ENCODE data around the gene HPS4. TPM values are rescaled to one million over a fixed set of nuclear protein-coding genes. Genes with fewer than 3 reads are reported as not detected.

HPS4 gene
- total RNA-seq, 2 experiments from 2014 or later, result 61.6 to 67.0 TPM

GRCh38 chr22:26448941-26449340 is 34.6 kb downstream of the HPS4 start:
- ATAC-seq (ENCODE audit: poor library complexity) (no peak), DNase-seq (no peak)
- no peak overlapping the region for H3K27ac Mint-ChIP-seq
- Histone ChIP-seq H3K27ac (ENCODE audit: low read depth in 1 of 2, low read length in 2 of 2) (no peak overlapping the region), H3K9me3 (ENCODE audit: control insufficient read depth in 1 of 2, insufficient read depth in 1 of 2, low read length in 2 of 2) (no peaks in the 10 kb centered on the region), H3K4me1 (ENCODE audit: insufficient read depth, low read length) (no peaks in the 10 kb centered on the region), H3K27me3 (ENCODE audit: control insufficient read depth in 1 of 2, insufficient read depth in 2 of 2, low read length in 2 of 2) (no peaks in the 10 kb centered on the region), H3K36me3 (ENCODE audit: insufficient read depth, low read length) (peaks cover 35% of the 10 kb centered on the region), H3K4me3 (ENCODE audit: low read length) (no peak overlapping the region)
- no peaks in the 10 kb centered on the region for H3K4me1 Mint-ChIP-seq (ENCODE audit: low read depth)
- no peak for TF ChIP-seq CTCF (IDR thresholded peaks at IDR 0.05)
- H3K27me3 Mint-ChIP-seq, result no peaks in the 10 kb centered on the region
- H3K4me3 Mint-ChIP-seq, result no peak overlapping the region
- no peaks in the 10 kb centered on the region for H3K9me3 Mint-ChIP-seq
- intact Hi-C loops (cut with DNase I, micrococcal nuclease), result no loop called here
- H3K36me3 Mint-ChIP-seq (ENCODE audit: low read depth), result peaks cover 43% of the 10 kb centered on the region
- ChIA-PET POLR2A (no interaction called here), CTCF (no interaction called here)

GRCh38 chr22:26448334-26448733 is 35.2 kb downstream of the HPS4 start:
- no peak overlapping the region for H3K27ac Mint-ChIP-seq
- no peak for TF ChIP-seq CTCF (IDR thresholded peaks at IDR 0.05)
- Histone ChIP-seq H3K4me1 (ENCODE audit: insufficient read depth, low read length) (no peaks in the 10 kb centered on the region), H3K36me3 (ENCODE audit: insufficient read depth, low read length) (peaks cover 29% of the 10 kb centered on the region), H3K27me3 (ENCODE audit: control insufficient read depth in 1 of 2, insufficient read depth in 2 of 2, low read length in 2 of 2) (no peaks in the 10 kb centered on the region), H3K4me3 (ENCODE audit: low read length) (no peak overlapping the region), H3K9me3 (ENCODE audit: control insufficient read depth in 1 of 2, insufficient read depth in 1 of 2, low read length in 2 of 2) (no peaks in the 10 kb centered on the region), H3K27ac (ENCODE audit: low read depth in 1 of 2, low read length in 2 of 2) (no peak overlapping the region)
- H3K9me3 Mint-ChIP-seq, result no peaks in the 10 kb centered on the region
- peaks cover 37% of the 10 kb centered on the region for H3K36me3 Mint-ChIP-seq (ENCODE audit: low read depth)
- no peaks in the 10 kb centered on the region for H3K4me1 Mint-ChIP-seq (ENCODE audit: low read depth)
- no peak overlapping the region for H3K4me3 Mint-ChIP-seq
- ChIA-PET POLR2A (no interaction called here), CTCF (no interaction called here)
- ATAC-seq (ENCODE audit: poor library complexity) (no peak), DNase-seq (no peak)
- intact Hi-C loops (cut with DNase I, micrococcal nuclease), result no loop called here
- no peaks in the 10 kb centered on the region for H3K27me3 Mint-ChIP-seq

GRCh38 chr22:26447584-26448329 is 35.8 kb downstream of the HPS4 start:
- Histone ChIP-seq H3K9me3 (ENCODE audit: control insufficient read depth in 1 of 2, insufficient read depth in 1 of 2, low read length in 2 of 2) (no peaks in the 10 kb centered on the region), H3K4me3 (ENCODE audit: low read length) (no peak overlapping the region), H3K27ac (ENCODE audit: low read depth in 1 of 2, low read length in 2 of 2) (no peak overlapping the region), H3K27me3 (ENCODE audit: control insufficient read depth in 1 of 2, insufficient read depth in 2 of 2, low read length in 2 of 2) (no peaks in the 10 kb centered on the region), H3K36me3 (ENCODE audit: insufficient read depth, low read length) (peaks cover 29% of the 10 kb centered on the region), H3K4me1 (ENCODE audit: insufficient read depth, low read length) (no peaks in the 10 kb centered on the region)
- intact Hi-C loops (cut with DNase I, micrococcal nuclease), result no loop called here
- Mint-ChIP-seq H3K27ac (no peak overlapping the region), H3K27me3 (no peaks in the 10 kb centered on the region), H3K36me3 (ENCODE audit: low read depth) (peaks cover 31% of the 10 kb centered on the region), H3K9me3 (no peaks in the 10 kb centered on the region), H3K4me3 (no peak overlapping the region), H3K4me1 (ENCODE audit: low read depth) (no peaks in the 10 kb centered on the region)
- ATAC-seq (ENCODE audit: poor library complexity), result no peak
- TF ChIP-seq CTCF (IDR thresholded peaks at IDR 0.05), result no peak
- CTCF ChIA-PET, result no interaction called here
- no peak for DNase-seq
- POLR2A ChIA-PET, result no interaction called here

Measured in CD4-positive, alpha-beta T cell (primary cell).